ENCODE results near the gene DUSP6. TPM values are rescaled to one million over a fixed set of nuclear protein-coding genes. Genes with fewer than 3 reads are reported as not detected.

DUSP6 gene
- total and polyA plus RNA-seq, 2 of the 8 experiments (the other 6 are each of a cell fraction or from before 2014, with no cell fraction given): 99.3 to 179 TPM

- TF ChIP-seq, protein P1, sequence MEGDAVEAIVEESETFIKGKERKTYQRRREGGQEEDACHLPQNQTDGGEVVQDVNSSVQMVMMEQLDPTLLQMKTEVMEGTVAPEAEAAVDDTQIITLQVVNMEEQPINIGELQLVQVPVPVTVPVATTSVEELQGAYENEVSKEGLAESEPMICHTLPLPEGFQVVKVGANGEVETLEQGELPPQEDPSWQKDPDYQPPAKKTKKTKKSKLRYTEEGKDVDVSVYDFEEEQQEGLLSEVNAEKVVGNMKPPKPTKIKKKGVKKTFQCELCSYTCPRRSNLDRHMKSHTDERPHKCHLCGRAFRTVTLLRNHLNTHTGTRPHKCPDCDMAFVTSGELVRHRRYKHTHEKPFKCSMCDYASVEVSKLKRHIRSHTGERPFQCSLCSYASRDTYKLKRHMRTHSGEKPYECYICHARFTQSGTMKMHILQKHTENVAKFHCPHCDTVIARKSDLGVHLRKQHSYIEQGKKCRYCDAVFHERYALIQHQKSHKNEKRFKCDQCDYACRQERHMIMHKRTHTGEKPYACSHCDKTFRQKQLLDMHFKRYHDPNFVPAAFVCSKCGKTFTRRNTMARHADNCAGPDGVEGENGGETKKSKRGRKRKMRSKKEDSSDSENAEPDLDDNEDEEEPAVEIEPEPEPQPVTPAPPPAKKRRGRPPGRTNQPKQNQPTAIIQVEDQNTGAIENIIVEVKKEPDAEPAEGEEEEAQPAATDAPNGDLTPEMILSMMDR (IDR thresholded peaks at IDR 0.05; ENCODE audit: control extremely low read depth in 1 of 3, insufficient read depth in 1 of 3, low read depth in 1 of 3, low read length in 3 of 3): no peak
These were observed 134 bp downstream of the DUSP6 start (continued) for GRCh38 chr12:89352242-89352491.
